Transverse colon (tissue), 4 donors: ENCODE results near the gene RNGTT. TPM values are rescaled to one million over a fixed set of nuclear protein-coding genes. Genes with fewer than 3 reads are reported as not detected.
"Not testable (repeated sequence)": the region's sequence is repeated elsewhere in the genome, so short reads cannot be mapped to it uniquely, and the experiment has no call there.

ENCODE experiments used
- DNase-seq: peaks from one replicate; pipeline ENCODE4 v3.0.0-alpha.2; 2019
- H3K27ac ChIP-seq, 4 donors: fragments of 200-600 bp; sonication (generic); 2 replicates each; pipeline ENCODE4 v1.5.1; 2016 to 2018; ENCODE audit warnings: inconsistent platforms in 4 of 4
- H3K27me3 ChIP-seq: fragments of 200-600 bp; sonication (generic); 2 replicates; pipeline ENCODE4 v1.5.1; 2017; ENCODE audit warnings: inconsistent platforms
- H3K36me3 ChIP-seq, 4 donors: fragments of 200-600 bp; sonication (generic); 2 replicates each; pipeline ENCODE4 v1.5.1; 2017 to 2019; ENCODE audit warnings: inconsistent platforms in 4 of 4
- H3K4me1 ChIP-seq, 4 donors: fragments of 200-600 bp; sonication (generic); 2 replicates each; pipeline ENCODE4 v1.5.1; 2017 to 2020; ENCODE audit warnings: inconsistent platforms in 4 of 4
- H3K4me3 ChIP-seq, 4 donors: fragments of 200-600 bp; sonication (generic); 1 replicate in 1 of 4; 2 replicates in 3 of 4; pipeline versions ENCODE4 v1.5.1 to v1.6.1; 2017 to 2019; ENCODE audit warnings: inconsistent platforms in 4 of 4
- H3K9me3 ChIP-seq, 2 donors: fragments of 200-600 bp; sonication (generic); 2 replicates each; pipeline ENCODE4 v1.5.1; 2017 to 2019; ENCODE audit warnings: inconsistent platforms in 2 of 2
- EP300 ChIP-seq: sonication (generic); formaldehyde crosslinking; IDR thresholded peaks from one replicate; pipeline ENCODE4 v1.6.1; 2017; ENCODE audit warnings: antibody characterized with exemption, low read depth
- POLR2A ChIP-seq: fragments of 450-650 bp; IDR thresholded peaks from one replicate; pipeline ENCODE4 v1.6.1; 2016; ENCODE audit warnings: antibody characterized with exemption, mild to moderate bottlenecking, moderate library complexity
- POLR2AphosphoS5 ChIP-seq, 3 donors: sonication (generic); formaldehyde crosslinking; IDR thresholded peaks; one replicate each; pipeline ENCODE4 v1.6.1; 2016; ENCODE audit warnings: antibody characterized with exemption in 3 of 3
- WGBS, 2 donors: methylation state at CpG; one replicate each; pipeline ENCODE4 v1.1.5; 2018; ENCODE audit warnings: low coverage in 1 of 2; 5-methylcytosine and 5-hydroxymethylcytosine counted together
- in situ Hi-C, 4 donors: fragments of 200-750 bp; cut with MboI; loops; one replicate each; pipeline versions ENCODE4 v1.15.0 to v1.15.1; 2017; ENCODE audit warnings: low sequenced_read_pairs in 3 of 4, low pct_ligation_motif_present in 1 of 4, low pct_unique_long_range_greater_than_20kb in 1 of 4
- intact Hi-C: fragments of 100-400 bp; cut with DNase I; formaldehyde crosslinking; loops from one replicate; pipeline ENCODE4 v1.15.1; 2023; ENCODE audit warnings: low total_unique reads
- total RNA-seq, 4 donors: library from RNA; depleted of rRNA; stranded (reverse); fragments of >200 nt; gene quantifications; one replicate each; pipeline ENCODE4 v1.1.0, GENCODE V29; 2016
- TF ChIP-seq, protein P1 (sequence below), 5 experiments: fragments of 200-600 bp in 3 of 5; fragments of 450-650 bp in 2 of 5; sonication (generic) in 3 of 5; IDR thresholded peaks; 1 replicate in 2 of 5; 2 replicates in 3 of 5; pipeline ENCODE4 v1.5.1; 2016 to 2017; ENCODE audit warnings: antibody characterized with exemption in 5 of 5, inconsistent platforms in 3 of 5, mild to moderate bottlenecking in 2 of 5, moderate library complexity in 1 of 5

The RNGTT gene
- total RNA-seq, 4 donors from 2014 or later = 5.4 to 20.9 (median 15.2) TPM

DNA sequence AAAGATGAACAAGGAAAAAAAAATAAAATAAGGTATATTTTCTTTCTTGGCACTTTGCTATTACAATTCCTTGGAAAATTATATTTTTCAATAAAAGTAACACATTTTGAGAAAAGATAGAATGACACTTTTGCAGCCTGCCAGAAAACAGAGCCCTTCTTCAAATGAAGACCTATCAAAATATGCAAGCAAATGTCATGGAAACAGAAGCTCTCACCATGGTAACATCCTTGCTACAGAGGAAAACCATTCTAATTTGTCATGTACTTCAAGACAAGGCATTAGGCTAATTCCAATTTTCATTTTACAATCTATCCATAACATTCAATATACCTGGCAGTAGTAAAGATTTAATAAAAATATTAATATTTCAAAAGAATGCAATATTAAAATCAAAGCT lies 177.9 kb downstream of the RNGTT start:
- intact Hi-C loops (no loop called here), in situ Hi-C loops (loop anchor here in 3 of 4 donors (5.0 to 25.0 kb wide), 3 partner anchors 848 to 948 kb away; no protein-coding TSS in a partner anchor)
- Histone ChIP-seq H3K27me3 (no peaks in the 10 kb centered on the region), H3K9me3 (no peaks in the 10 kb centered on the region), H3K36me3 (no peaks in the 10 kb centered on the region), H3K27ac (no peak overlapping the region), H3K4me1 (no peaks in the 10 kb centered on the region), H3K4me3 (no peak overlapping the region)
- TF ChIP-seq EP300 (no peak), POLR2AphosphoS5 (IDR thresholded peaks at IDR 0.05) (no peak), POLR2A (no peak)
- TF ChIP-seq, protein P1, sequence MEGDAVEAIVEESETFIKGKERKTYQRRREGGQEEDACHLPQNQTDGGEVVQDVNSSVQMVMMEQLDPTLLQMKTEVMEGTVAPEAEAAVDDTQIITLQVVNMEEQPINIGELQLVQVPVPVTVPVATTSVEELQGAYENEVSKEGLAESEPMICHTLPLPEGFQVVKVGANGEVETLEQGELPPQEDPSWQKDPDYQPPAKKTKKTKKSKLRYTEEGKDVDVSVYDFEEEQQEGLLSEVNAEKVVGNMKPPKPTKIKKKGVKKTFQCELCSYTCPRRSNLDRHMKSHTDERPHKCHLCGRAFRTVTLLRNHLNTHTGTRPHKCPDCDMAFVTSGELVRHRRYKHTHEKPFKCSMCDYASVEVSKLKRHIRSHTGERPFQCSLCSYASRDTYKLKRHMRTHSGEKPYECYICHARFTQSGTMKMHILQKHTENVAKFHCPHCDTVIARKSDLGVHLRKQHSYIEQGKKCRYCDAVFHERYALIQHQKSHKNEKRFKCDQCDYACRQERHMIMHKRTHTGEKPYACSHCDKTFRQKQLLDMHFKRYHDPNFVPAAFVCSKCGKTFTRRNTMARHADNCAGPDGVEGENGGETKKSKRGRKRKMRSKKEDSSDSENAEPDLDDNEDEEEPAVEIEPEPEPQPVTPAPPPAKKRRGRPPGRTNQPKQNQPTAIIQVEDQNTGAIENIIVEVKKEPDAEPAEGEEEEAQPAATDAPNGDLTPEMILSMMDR (IDR thresholded peaks at IDR 0.05) = no peak
- DNase-seq = no peak

DNA sequence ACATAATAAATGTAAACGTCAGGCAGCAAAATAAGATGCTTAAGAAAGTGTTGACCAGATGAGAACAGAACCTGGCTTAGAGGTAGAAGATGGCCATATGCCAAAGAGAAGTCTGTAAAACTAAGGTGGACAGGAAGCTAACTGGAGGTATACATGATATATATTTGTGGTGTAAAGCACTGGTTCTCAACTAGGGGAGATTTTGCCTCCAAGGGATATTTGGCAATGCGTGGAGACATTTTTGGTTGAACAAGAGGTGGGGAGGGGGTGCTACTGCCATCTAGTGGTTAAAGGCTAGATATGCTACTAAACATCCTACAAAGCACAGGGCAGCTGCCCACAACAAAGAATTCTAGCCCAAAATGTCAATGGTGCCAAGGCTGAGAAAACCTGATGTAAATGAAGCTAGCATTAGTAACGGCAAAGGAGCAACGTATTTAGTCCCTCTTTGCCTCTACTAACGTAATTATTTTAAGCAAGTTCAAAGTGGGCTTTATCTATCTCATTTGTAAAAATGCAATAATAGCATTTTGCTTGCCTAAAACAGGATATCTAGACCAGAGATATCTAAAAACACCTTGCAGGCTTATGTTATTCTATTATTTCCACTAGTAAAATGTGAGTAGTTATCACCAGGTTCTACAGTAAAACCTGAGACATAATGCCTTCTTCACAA lies 182.6 kb downstream of the RNGTT start:
- in situ Hi-C loops (loop anchor here in 2 of 4 donors (25.0 kb wide), 2 partner anchors 844 to 944 kb away; no protein-coding TSS in a partner anchor), intact Hi-C loops (no loop called here)
- DNase-seq = peak; percentile 37

DNA sequence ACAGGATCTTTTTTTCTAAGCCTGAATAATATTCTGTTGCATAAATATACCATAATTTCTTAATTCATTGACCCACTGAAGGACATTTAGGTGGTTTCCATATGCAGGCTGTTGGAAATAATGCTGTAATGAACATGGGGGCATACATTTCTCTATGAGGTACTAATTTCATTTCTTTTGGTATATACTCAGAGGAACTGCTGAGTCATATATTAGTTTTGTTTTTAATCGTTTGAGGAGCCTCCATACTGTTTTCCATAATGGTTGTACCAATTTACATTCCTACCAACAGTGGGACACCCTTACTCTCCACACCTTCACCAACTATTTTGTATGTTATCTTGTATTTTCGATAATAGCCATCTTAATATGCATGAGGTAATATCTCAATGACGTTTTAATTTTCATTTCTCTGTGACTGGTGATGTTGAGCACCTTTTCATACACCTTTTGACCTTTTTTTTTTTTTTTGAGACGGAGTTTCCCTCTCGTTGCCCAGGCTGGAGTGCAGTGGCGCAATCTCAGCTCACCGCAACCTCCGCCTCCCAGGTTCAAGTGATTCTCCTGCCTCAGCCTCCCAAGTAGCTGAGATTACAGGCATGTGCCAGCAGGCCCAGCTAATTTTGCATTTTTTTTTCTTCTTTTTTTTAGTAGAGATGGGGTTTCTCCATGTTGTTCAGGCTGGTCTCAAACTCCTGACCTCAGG lies 187.4 kb downstream of the RNGTT start:
- H3K4me1 ChIP-seq = no peaks in the 10 kb centered on the region
- TF ChIP-seq, protein P1 (IDR thresholded peaks at IDR 0.05) = no peak
- TF ChIP-seq POLR2AphosphoS5 (IDR thresholded peaks at IDR 0.05) (no peak), EP300 (no peak), POLR2A (no peak)
- intact Hi-C loops (no loop called here), in situ Hi-C loops (loop anchor here in 2 of 4 donors (25.0 kb wide), 2 partner anchors 839 to 939 kb away; no protein-coding TSS in a partner anchor)
- no peaks in the 10 kb centered on the region for H3K27me3 ChIP-seq
- 85 to 97% methylated on average over 8 of the region's 8 CpGs for WGBS, 2 donors
- no peaks in the 10 kb centered on the region for H3K9me3 ChIP-seq
- no peak overlapping the region for H3K27ac ChIP-seq
- peaks cover 0 to 8% (median 2%) of the 10 kb centered on the region in 4 donors for H3K36me3 ChIP-seq
- no peak for DNase-seq
- H3K4me3 ChIP-seq = no peak overlapping the region

More for the DNA sequence above, 182.6 kb downstream of the RNGTT start:
- Histone ChIP-seq H3K4me1 (no peaks in the 10 kb centered on the region), H3K27me3 (no peaks in the 10 kb centered on the region), H3K9me3 (no peaks in the 10 kb centered on the region), H3K4me3 (no peak overlapping the region), H3K27ac (no peak overlapping the region), H3K36me3 (peaks cover 0 to 8% (median 2%) of the 10 kb centered on the region in 4 donors)
- WGBS, 2 donors = 55 to 62% methylated on average over 5 of the region's 5 CpGs
- TF ChIP-seq, protein P1 (IDR thresholded peaks at IDR 0.05) = peak; percentile 57 to 85 (median 81)
- no peak for TF ChIP-seq POLR2AphosphoS5 (IDR thresholded peaks at IDR 0.05)
- no peak for TF ChIP-seq EP300

DNA sequence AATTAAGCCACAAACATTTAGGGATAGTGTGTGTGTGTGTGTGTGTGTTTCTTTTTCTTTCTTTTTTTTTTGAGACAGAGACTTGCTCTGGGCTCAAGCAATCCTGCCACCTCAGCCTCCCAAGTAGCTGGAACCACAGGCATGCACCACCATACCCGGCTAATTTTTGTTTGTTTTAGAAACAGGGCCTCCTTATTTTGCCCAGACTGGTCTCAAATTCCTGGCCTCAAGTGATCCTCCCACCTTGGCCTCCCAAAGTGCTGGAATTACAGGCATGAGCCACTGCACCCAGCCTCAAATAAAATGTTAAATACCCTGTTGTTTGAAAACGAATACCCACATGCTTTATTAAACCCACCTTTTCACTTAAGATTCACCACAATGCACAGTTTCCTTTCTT lies 195.3 kb downstream of the RNGTT start:
- H3K27me3 ChIP-seq, intact Hi-C loops, in situ Hi-C loops, H3K4me3 ChIP-seq, H3K27ac ChIP-seq, H3K9me3 ChIP-seq, H3K36me3 ChIP-seq, DNase-seq, H3K4me1 ChIP-seq: not testable (repeated sequence)
- 90 to 100% methylated on average over 2 of the region's 2 CpGs for WGBS, 2 donors
